Testis (tissue), 3 donors: ENCODE measurements around the gene ELFN2. TPM values are rescaled to one million over a fixed set of nuclear protein-coding genes. Genes with fewer than 3 reads are reported as not detected.

ENCODE experiments used
- DNase-seq: peaks from one replicate; pipeline ENCODE4 v3.0.0-alpha.2; 2019
- H3K27ac ChIP-seq, 2 donors: fragments of 200-600 bp; sonication (generic); one replicate each; pipeline ENCODE4 v1.5.1; 2019
- H3K27me3 ChIP-seq: fragments of 200-600 bp; sonication (generic); one replicate; pipeline ENCODE4 v1.5.1; 2019
- H3K36me3 ChIP-seq: fragments of 200-600 bp; sonication (generic); one replicate; pipeline ENCODE4 v1.5.1; 2017; ENCODE audit warnings: low read depth; ENCODE audit errors: missing control alignments
- H3K4me1 ChIP-seq: fragments of 200-600 bp; sonication (generic); one replicate; pipeline ENCODE4 v1.5.1; 2019
- H3K4me3 ChIP-seq, 2 donors: fragments of 200-600 bp; sonication (generic); one replicate each; pipeline ENCODE4 v1.5.1; 2017 to 2019
- H3K9me3 ChIP-seq: fragments of 200-600 bp; sonication (generic); one replicate; pipeline ENCODE4 v1.5.1; 2017
- POLR2A ChIP-seq: fragments of 450-650 bp; IDR thresholded peaks from one replicate; pipeline ENCODE4 v1.6.1; 2017; ENCODE audit warnings: antibody characterized with exemption, mild to moderate bottlenecking, moderate library complexity
- WGBS, 2 donors: methylation state at CpG; one replicate each; pipeline ENCODE4 v1.1.5; 2018; 5-methylcytosine and 5-hydroxymethylcytosine counted together
- intact Hi-C: fragments of 100-400 bp; cut with DNase I; formaldehyde crosslinking; loops from one replicate; pipeline ENCODE4 v1.15.1; 2023; ENCODE audit warnings: low total_unique reads
- polyA plus RNA-seq: library from polyadenylated mRNA; stranded (reverse); fragments of 350-450 nt; fragmentation: Illumina TruSeq; extraction: RNeasy Lipid Tissue Mini Kit (QIAGEN cat#74804); gene quantifications from one replicate; pipeline ENCODE4 v1.2.3, GENCODE V29; 2014; ENCODE audit warnings: low read depth, low replicate concordance; ENCODE audit not compliant: insufficient read depth
- total RNA-seq, 2 donors: library from RNA; depleted of rRNA; stranded (reverse); fragments of >200 nt; gene quantifications; one replicate each; pipeline ENCODE4 v1.2.3, GENCODE V29; 2016
- TF ChIP-seq, protein P1 (sequence below), 3 experiments: fragments of 450-650 bp in 2 of 3; fragments of 200-600 bp in 1 of 3; sonication (generic) in 1 of 3; IDR thresholded peaks; one replicate each; pipeline ENCODE4 v1.5.1; 2016 to 2019; ENCODE audit warnings: antibody characterized with exemption in 3 of 3, mild to moderate bottlenecking in 2 of 3, moderate library complexity in 1 of 3

The ELFN2 gene
- total and polyA plus RNA-seq, 3 donors from 2014 or later = 4.8 to 5.7 (median 5.3) TPM

DNA sequence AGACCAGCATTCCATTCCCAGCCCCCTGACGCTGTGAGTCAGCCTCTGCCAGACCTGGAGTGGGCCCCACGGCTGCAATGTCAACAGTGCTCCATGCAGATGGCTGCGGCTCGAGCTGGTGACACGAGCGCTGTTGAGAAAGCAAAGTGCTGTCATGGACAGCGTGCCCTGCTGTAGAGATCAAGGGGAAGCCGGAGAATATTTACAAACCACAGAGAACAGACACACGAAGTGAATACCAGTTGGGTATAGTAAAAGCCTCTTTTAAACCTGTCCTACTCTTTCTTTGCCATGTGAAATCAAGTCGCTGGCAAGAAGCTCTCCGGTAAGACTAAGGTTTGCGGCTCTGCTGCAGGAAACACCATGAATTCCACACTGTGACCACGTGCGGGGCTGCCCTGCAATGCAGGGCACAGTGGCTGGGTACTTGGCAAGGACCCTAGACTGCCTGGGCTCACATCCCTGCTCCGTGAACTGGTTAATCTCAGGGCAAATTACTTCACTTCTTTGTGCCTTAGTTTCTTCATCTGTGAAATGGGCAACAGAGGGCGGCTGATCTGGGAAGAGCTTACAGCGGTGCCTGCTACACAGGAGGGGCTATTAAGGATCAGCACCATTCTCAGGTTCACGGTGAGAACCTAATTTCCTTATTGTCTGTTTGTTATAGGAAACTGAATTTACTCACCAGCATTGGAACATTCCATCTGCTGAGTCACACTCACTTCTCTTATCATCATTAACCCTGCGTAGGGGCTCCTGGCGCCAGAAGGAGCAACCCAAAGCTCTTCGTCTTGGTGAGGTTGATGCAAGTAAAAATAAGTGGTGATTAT, 27.8 kb upstream of the ELFN2 start:
- intact Hi-C loops = no loop called here
- H3K27ac ChIP-seq = no peak overlapping the region
- H3K4me3 ChIP-seq = no peak overlapping the region
- no peaks in the 10 kb centered on the region for H3K36me3 ChIP-seq
- 44 to 52% methylated on average over 21 of the region's 21 CpGs for WGBS, 2 donors
- no peaks in the 10 kb centered on the region for H3K27me3 ChIP-seq
- no peaks in the 10 kb centered on the region for H3K4me1 ChIP-seq
- TF ChIP-seq, protein P1, sequence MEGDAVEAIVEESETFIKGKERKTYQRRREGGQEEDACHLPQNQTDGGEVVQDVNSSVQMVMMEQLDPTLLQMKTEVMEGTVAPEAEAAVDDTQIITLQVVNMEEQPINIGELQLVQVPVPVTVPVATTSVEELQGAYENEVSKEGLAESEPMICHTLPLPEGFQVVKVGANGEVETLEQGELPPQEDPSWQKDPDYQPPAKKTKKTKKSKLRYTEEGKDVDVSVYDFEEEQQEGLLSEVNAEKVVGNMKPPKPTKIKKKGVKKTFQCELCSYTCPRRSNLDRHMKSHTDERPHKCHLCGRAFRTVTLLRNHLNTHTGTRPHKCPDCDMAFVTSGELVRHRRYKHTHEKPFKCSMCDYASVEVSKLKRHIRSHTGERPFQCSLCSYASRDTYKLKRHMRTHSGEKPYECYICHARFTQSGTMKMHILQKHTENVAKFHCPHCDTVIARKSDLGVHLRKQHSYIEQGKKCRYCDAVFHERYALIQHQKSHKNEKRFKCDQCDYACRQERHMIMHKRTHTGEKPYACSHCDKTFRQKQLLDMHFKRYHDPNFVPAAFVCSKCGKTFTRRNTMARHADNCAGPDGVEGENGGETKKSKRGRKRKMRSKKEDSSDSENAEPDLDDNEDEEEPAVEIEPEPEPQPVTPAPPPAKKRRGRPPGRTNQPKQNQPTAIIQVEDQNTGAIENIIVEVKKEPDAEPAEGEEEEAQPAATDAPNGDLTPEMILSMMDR (IDR thresholded peaks at IDR 0.05) = no peak
- TF ChIP-seq POLR2A = no peak
- H3K9me3 ChIP-seq = no peaks in the 10 kb centered on the region
- DNase-seq = no peak

GRCh38 chr22:37453696-37454095, 26.4 kb upstream of the ELFN2 start:
- Histone ChIP-seq H3K4me1 (no peaks in the 10 kb centered on the region), H3K4me3 (no peak overlapping the region), H3K27ac (no peak overlapping the region), H3K27me3 (no peaks in the 10 kb centered on the region), H3K36me3 (no peaks in the 10 kb centered on the region), H3K9me3 (no peaks in the 10 kb centered on the region)
- TF ChIP-seq POLR2A = no peak
- TF ChIP-seq, protein P1 (IDR thresholded peaks at IDR 0.05) = no peak
- WGBS, 2 donors = 92% methylated on average over 7 of the region's 7 CpGs; no CpG with 5 or more reads in 1 of the 2 donors
- intact Hi-C loops = no loop called here
- no peak for DNase-seq

GRCh38 chr22:37451218-37451617, 23.9 kb upstream of the ELFN2 start:
- Histone ChIP-seq H3K4me1 (no peaks in the 10 kb centered on the region), H3K36me3 (no peaks in the 10 kb centered on the region), H3K9me3 (no peaks in the 10 kb centered on the region), H3K27me3 (no peaks in the 10 kb centered on the region), H3K4me3 (no peak overlapping the region), H3K27ac (no peak overlapping the region)
- intact Hi-C loops = no loop called here
- no peak for DNase-seq
- TF ChIP-seq, protein P1 (IDR thresholded peaks at IDR 0.05) = no peak
- no peak for TF ChIP-seq POLR2A
- 35 to 46% methylated on average over 1 of the region's 1 CpG for WGBS, 2 donors

DNA sequence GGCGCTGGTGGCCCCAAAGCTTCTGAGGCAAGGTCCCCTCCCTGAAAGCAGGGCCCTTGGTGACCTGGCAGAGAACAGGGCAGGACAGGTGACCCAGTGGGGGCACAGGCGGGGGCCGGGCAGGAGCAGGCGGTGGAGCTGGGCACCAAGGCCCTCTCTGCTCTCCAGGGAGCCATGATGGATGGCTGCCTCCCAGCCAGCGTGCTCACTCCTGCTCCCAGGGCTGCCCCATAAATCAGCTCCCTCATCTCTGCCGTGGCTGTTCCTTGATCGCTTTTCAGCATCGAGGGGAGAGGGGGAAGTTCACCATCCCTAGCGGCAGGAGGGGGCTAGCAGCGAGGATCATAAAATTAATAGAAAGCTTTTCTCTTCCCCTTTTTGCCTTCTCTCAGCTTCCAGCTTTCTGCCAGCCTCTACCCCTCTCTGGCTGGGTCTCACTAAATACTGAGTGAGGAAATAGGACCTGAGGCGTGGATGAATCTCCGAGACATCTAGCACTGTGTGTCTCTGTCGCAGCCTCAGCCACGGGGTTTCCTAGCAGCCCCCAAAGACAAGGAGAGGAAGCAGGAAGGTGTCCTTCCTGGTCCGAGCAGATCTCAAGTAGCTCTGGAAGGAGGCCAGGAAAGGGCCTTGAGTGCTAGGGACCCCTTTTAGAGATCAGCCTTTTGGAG, 22.2 kb upstream of the ELFN2 start:
- no peak for DNase-seq
- 48 to 57% methylated on average over 15 of the region's 15 CpGs for WGBS, 2 donors
- Histone ChIP-seq H3K27ac (no peak overlapping the region), H3K4me3 (no peak overlapping the region), H3K4me1 (no peaks in the 10 kb centered on the region), H3K9me3 (no peaks in the 10 kb centered on the region), H3K27me3 (no peaks in the 10 kb centered on the region), H3K36me3 (no peaks in the 10 kb centered on the region)
- TF ChIP-seq, protein P1 (IDR thresholded peaks at IDR 0.05) = no peak
- no peak for TF ChIP-seq POLR2A
- intact Hi-C loops = no loop called here
